Fibroblast of lung (primary cell): ENCODE data around the gene DLG2.

Experiments
- CTCF ChIP-seq, 2 donors: IDR thresholded peaks in 1 of 2; conservative IDR thresholded peaks in 1 of 2; 1 replicate in 1 of 2; 2 replicates in 1 of 2; pipeline ENCODE4 v1.5.1; 2011 to 2012; ENCODE audit warnings: low read length in 2 of 2, control low read depth in 1 of 2, inconsistent platforms in 1 of 2, low read depth in 1 of 2, mild to moderate bottlenecking in 1 of 2
- EZH2 ChIP-seq: IDR thresholded peaks from 2 replicates; pipeline ENCODE4 v1.5.1; 2012; ENCODE audit warnings: low read length, control low read depth, mild to moderate bottlenecking; ENCODE audit errors: missing control alignments

- TF ChIP-seq CTCF (conservative IDR thresholded peaks at IDR 0.05 in 1 of 2, IDR thresholded peaks at IDR 0.05 in 1 of 2; ENCODE audit: low read depth in 1 of 2, low read length in 2 of 2) (no peak), EZH2 (no peak)
These were observed 945.7 kb downstream of the DLG2 start for GRCh38 chr11:84681456-84681855.
